DLD1 (cell line): ENCODE results near the gene WDHD1.
"Not testable (repeated sequence)": the region's sequence is repeated elsewhere in the genome, so short reads cannot be mapped to it uniquely, and the experiment has no call there.

Experiments
- in situ Hi-C: cut with HindIII; loops from 2 replicates; pipeline ENCODE4 v1.10.0; 2017; ENCODE audit warnings: low sequenced_read_pairs

The WDHD1 gene

DNA sequence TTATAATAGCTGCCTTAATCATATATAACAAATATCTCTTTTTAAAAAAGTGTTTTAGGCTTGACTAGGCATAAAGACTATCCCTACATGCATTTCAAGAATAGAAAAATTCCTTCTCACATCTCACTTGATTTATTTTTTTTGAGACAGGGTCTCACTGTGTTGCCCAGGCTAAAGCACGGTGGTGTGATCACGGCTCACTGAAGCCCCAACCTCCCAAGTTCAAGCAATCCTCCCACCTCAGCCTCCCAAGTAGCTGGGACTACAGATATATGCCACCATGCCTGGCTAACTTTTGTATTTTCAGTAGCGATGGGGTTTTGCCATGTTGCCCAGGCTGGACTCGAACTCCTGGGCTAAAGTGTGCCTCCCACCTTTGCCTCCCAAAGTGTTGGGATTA, 59.4 kb downstream of the WDHD1 start:
- in situ Hi-C loops: no loop called here

DNA sequence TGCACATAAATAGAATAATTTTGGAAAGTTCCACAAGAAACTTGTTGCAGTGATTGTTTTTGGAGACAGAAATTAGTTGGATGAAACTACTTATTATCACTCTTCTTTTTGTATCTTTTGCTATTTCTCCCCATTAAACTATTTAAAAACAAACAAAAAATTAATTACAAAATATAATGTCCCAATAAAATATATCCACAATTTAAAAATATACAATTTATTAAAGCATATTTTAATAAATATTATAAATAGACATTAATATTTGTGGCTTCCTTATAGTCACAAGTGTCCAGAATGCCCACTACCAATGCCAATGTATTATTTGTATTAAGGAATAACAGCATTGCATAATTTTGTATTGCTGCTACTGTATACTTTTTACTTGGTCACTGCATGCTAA, 71.8 kb downstream of the WDHD1 start:
- in situ Hi-C loops: no loop called here

DNA sequence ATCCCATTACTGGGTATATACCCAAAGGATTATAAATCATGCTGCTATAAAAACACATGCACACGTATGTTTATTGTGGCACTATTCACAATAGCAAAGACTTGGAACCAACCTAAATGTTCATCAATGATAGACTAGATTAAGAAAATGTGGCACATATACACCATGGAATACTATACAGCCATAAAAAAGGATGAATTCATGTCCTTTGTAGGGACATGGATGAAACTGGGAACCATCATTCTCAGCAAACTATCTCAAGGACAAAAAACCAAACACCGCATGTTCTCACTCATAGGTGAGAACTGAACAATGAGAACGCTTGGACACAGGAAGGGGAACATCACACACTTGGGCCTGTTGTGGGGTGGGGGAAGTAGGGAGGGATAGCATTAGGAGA, 73.3 kb downstream of the WDHD1 start:
- in situ Hi-C loops: not testable (repeated sequence)

DNA sequence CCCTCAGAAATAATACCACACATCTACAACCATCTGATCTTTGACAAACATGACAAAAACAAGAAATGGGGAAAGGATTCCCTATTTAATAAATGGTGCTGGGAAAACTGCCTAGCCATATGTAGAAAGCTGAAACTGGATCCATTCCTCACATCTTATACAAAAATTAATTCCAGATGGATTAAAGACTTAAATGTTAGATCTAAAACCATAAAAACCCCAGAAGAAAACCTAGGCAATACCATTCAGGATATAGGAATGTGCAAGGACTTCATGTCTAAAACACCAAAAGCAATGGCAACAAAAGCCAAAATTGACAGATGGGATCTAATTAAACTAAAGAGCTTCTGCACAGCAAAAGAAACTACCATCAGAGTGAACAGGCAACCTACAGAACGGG, 74.1 kb downstream of the WDHD1 start:
- in situ Hi-C loops: not testable (repeated sequence)

DNA sequence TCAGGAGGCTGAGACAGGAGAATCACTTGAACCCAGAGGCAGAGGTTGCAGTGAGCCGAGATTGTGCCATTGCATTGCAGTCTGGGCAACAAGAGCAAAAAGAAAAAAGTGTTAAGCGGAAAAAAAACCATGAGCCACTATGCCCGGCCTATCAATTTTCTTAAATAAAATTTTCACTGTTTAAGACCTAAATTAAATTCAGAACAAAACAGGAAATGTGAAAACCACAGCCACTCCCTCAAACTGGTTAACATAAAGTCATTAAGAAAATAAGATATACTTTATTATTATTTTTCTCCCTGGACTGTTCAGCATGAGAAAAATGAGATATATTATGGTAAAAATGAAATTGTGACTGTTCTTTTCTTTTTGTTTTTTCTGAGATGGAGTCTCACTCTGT, 79.7 kb downstream of the WDHD1 start:
- in situ Hi-C loops: no loop called here

DNA sequence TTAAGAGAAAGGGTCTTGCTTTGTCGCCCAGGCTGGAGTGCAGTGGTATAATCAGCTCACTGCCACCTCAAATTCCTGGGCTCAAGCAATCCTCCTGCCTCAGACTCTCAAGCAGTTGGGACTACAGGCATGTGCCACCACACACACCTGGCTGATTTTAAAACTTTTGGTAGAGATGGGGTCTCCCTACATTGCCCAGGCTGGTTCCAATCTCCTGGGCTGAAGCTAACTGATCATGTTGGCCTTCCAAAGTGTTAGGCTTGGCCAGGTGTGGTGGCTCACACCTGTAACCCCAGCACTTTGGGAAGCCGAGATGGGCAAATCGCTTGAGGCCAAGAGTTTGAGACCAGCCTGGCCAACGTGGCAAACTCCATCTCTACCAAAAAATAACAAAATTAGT, 80.4 kb downstream of the WDHD1 start:
- in situ Hi-C loops: no loop called here

DNA sequence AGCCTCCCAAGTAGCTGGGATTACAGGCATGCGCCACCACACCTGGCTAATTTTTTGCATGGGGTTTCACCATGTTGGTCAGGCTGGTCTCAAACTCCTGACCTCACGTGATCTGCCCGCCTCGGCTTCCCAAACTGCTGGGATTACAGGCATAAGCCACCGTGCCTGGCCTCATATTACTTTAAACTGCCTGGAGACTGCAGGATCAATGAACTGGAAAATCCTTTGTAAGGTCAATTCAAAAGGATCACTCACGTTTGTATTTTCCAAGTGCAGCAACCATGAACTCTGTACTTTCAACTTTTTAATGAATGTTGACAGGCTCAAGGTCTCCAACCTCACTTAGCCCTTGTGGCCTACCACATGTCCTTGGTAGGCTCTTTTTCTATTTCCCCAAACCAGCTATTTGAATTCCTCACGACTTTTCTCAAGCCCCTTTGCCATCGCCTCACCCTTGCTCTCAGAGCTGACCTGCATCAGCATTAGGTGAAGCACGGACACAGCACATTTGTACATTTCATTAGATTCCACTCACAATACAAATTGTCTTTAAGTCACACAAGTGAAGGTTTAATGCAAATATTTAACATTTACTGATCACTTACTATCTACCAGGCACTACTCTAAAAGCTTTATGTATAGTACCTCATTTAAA, 82.0 kb downstream of the WDHD1 start:
- in situ Hi-C loops: no loop called here

DNA sequence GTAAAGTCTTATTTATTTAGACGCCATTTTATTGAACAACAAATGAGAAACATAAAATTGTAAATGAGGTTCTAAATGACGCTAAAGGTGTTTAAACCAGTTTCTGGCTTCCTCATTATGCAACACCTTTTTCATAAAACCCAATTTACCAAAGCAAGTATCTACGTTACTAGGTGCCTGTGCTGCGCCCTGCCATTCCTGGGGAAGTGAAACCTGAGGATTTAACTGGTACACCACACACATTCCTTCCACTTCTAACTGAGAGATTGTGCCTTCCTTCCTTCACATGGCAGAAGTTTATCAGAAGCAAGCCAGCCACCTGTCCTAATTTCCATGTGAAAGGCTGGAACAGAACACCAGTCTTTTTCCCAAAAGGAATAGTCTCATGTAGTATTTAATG, 84.0 kb downstream of the WDHD1 start:
- in situ Hi-C loops: no loop called here

DNA sequence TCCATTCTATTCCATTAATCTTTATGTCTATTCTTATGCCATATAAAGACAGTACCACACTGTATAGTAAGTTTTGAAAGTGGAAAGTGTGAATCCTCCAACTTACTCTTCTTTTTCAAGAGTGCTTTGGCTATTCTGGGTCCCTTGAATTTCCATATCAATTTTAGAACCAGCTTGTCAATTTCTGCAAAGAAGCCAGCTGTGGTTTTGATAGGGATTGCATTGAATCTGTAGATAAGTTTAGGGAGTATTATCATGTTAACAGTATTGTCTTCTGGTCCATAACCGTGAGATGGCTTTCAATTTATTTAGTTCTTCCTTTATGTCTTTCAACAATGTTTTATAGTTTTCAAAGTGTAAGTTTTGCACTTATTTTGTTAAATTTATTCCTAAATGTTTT, 90.1 kb downstream of the WDHD1 start:
- in situ Hi-C loops: no loop called here

DNA sequence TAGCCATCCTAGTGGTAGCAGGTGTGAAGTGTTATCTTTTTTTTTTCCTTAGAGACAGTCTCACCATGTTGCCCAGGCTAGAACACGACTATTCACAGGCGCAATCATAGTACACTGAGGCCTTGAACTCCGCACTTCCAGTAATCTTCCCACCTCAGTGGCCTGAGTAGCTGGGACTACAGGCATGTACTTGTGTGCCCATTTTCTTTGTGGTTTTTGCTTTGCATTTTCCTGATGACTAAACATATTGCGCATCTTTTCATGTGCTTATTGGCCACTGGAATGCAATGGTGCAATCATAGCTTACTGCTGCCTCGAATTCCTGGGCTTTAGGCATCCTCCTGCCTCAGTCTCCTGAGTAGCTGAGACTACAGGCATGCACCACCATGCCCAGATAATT, 90.9 kb downstream of the WDHD1 start:
- in situ Hi-C loops: no loop called here

DNA sequence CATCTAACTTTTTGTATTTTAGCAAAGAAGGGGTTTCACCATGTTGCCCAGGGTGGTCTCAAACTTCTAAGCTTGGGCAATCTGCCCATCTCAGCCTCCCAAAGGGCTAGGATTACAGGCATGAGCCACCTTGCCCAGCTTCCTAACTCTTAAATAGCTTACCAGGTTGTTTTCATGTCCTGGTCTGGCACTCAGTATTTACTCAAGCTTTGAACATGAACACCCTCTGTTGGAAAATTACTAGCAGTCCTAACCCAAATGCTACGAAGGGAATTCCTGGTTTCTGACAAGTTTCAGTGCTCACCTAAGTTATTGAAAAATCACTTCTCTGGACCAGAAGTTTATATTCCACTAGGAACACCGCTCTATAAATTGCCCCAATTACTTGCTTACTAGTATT, 91.8 kb downstream of the WDHD1 start:
- in situ Hi-C loops: no loop called here

DNA sequence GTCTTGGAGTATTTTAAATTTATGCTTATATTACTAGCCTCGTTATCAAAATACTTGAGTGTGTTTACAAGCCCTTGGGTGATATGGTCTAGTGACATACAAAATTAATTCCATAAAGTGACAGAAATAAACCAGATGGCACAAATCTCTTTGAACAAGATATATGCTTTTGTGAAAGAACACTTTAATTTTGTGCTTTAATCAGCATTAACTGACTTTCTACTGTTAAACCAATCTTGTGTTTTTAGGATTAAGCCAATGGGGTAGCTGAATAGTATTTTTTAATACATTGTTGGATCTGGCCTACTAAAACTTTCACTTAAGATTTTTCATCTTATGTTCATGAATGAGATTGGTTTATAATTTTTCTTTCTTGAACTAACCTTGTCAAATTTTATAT, 93.9 kb downstream of the WDHD1 start:
- in situ Hi-C loops: no loop called here

DNA sequence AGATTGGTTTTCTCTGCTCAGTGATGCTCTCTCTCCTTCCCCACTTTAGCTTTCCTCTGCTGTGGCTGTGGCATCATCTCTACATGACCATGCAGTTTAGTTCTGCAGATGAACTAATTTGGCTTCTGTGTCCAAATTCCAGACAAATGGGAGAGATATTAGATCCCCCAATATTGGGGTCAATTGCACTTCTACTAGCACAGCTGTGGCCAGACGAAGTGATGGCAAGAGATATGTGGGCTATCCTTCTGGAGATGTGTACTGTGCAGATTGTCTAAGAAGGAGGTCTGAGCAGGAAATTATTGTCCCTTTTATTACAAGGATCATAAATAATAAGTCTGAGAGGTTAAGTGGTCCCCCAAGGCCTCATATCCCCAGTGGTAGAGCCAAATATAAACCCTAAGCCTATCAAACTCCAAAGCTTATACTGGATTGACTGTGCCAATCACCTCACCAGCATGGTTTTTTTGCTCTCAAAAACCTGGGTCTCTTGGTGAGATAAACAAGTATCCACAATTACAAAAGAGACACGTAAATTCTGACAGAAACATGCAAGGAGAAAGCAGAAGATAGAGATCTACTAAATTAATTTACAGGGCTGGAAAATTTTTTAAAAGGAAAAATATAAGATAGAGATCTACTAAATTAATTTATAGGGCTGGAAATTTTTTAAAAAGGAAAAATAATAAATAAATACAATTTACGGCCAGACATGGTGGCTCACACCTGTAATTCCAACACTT, 95.1 kb downstream of the WDHD1 start:
- in situ Hi-C loops: no loop called here

DNA sequence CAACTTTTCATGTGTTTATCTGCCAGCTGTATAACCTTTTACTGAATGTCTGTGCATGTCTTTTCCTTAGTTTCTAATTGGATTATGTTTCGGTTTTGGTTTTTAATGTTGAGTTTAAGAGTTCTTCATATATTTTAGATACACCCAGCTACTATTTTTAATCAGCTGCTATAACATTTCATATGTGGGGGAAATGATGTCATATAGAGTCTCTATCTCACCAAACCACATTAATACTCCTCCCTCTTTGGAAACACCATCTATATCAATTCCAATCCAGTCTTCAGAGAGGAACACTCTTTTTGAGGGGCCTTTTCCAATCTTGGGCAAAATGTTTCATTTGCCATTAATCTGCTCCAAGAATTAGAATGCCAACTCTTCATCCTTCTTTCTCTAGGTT, 95.8 kb downstream of the WDHD1 start:
- in situ Hi-C loops: no loop called here

DNA sequence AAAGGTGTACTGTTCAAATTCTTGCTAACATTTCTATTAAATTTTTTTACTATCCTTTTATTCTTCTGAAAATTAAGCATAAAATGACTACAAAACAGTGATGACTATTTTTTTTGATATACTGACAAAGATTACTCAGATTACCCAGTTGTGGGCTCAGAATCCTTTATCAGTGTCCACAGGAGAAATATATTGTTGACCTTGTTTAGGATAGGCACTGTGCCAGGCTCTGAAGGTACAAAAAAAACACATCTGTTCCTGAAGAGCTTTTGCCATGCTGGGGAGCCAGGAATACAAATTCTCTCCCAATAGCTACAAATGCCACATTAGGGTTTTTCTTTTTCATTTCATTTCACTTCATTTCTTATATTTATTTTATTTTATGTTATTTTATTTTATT, 97.3 kb downstream of the WDHD1 start:
- in situ Hi-C loops: no loop called here

DNA sequence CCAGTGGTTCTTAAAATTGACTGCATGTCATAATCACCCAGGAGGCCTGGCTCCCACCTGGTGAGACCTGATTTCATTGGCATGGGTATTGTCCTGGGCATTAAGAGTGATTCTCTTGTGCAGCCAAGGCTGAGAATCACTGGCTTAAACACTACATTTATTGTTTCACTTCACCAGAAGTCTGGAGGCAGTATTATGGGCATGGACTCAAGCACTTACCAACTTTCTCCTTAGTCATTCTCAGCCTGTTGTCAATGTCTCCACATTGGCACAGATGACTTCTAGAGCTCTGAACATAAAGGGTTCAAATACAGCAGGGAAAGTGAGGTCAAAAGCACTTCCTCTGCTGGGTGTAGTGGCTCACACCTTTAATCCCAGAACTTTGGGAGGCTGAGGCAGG, 98.7 kb downstream of the WDHD1 start:
- in situ Hi-C loops: no loop called here

DNA sequence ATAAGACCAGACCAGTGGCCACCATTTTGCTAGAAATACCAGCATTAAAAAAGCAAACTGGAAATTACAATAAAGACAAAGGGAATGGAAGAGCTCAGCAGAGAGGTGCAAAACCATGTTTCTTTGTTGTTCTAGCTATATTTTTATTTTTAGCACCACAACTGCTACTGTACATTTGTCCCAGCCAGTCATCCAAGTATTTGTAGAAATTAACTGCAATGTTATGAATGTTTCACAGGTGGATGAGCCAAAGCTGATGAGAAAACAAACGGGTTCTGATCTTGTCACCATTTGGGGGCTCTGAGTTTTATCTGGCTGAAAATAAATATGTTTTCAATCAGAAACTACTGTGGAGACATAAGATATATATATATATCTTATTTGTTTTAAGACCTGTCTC, 99.3 kb downstream of the WDHD1 start:
- in situ Hi-C loops: no loop called here

DNA sequence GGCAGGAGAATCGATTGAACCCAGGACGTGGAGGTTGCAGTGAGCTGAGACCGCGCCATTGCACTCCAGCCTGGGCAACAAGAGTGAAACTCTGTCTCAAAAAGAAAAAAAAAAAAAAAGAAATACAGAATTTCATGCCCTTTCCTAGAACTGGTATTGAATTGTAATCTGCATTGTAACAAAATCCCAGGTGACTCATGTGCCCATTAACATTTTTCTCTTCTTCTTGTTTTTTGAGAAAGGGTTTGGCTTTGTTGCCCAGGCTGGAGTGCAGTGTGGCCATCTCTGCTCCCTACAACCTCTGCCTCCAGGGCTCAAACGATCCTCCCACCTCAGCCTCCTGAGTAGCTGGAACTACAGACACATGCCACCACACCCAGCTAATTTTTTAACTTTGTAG, 100.3 kb downstream of the WDHD1 start:
- in situ Hi-C loops: not testable (repeated sequence)

DNA sequence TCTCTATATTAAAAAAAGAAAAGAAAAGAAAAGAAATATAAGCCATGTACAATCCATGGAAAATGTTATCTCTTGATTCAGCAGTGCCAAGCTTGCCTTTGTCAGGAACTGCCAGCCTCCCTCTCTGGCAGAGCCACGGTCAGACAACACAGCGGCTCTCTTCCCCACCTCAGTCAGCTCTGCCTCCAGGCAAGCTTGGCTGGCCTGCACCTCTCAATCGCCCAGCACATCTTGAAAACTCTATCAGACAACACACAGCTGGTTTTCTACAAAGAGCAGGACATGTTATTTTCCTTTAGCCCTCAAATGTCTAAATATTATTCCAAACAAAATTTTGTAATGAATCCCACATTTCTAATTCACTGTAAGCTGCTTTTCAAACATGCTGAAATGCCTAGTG, 104.3 kb downstream of the WDHD1 start:
- in situ Hi-C loops: no loop called here

DNA sequence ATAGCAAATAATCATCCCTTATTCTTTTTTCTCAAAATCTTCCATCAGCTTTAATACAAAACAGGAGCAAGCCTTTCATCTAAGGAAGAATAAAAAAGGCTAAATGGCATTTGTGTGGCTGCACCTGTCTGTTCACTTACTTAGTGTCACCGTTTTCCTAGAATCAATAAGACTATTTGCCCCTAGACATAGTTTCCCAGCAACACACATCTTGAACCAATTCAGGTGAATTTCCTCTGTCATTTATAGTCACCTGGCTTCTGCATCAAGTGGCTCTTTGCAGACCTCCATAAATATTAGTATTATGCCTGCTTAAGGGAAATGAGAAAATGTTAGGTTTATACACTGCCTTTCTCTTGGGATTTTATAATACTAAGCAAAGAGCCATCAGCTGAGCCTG, 106.8 kb downstream of the WDHD1 start:
- in situ Hi-C loops: no loop called here

DNA sequence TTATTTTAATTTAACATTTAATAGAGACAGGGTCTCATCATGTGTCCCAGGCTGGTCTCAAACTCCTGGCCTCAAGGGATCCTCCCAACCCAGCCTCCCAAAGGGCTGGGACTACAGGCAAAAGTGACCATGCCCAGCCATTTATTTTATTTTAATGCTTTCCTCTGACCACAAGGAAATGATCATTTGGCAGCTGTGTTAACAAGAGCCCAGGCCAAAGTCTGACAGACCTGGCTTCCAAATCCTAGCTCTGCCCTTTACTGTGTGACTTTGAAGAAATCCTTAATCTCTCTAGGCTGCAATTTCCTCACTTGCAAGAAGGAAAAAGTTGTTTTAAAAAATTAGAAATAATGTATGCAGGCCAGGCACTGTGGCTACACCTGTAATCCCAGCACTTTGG, 107.6 kb downstream of the WDHD1 start:
- in situ Hi-C loops: no loop called here

DNA sequence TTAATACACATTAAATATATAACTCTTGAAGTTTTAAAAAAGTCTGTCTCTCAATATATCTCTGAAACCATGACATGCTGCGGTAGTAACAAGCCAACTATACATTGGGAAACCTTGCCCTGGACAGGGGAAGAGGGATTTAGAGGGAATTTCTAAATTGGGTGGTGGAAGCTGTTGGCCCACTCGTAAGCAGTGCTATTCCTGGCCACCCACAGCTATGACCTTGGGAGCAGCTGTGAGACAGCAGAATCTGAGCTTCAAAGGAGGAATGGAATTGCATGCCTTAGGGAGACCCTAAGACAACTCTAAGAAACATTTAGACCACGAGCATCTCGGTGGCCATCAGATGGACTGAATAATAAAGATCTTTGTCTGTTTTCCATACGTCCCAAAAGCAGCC, 108.5 kb downstream of the WDHD1 start:
- in situ Hi-C loops: no loop called here

DNA sequence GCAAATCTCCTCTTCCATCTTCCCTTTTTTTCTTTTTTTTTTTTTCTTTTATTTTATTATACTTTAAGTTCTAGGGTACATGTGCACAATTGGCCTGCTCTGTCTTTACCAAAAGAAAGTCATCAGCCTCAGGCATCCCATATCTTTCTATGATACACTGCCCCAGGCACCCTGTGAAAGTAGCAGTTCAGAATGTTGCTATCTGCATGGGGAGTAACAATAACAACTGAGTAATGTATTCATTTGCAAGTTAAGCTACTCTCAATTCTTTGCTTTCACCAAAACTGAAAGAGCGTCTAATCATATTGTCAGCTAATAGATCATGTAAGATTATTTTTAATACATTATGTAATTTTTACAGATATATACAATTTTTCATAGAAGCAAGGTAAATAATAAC, 110.8 kb downstream of the WDHD1 start:
- in situ Hi-C loops: no loop called here
